Fibroblast of lung (primary cell): ENCODE data around the gene ARMH1. TPM values are rescaled to one million over a fixed set of nuclear protein-coding genes. Genes with fewer than 3 reads are reported as not detected.

Experiments
- DNase-seq, 2 donors: peaks; one replicate each; pipeline versions ENCODE4 v3.0.0 to v3.0.0-alpha.2; 2010; ENCODE audit warnings: low read depth in 2 of 2
- H2AFZ ChIP-seq: 2 replicates; pipeline ENCODE4 v1.5.1; 2012; ENCODE audit warnings: low read length, control low read depth, inconsistent platforms
- H3K27ac ChIP-seq: 2 replicates; pipeline ENCODE4 v1.5.1; 2011; ENCODE audit warnings: low read length, control low read depth; ENCODE audit not compliant: insufficient read depth
- H3K27me3 ChIP-seq: 2 replicates; pipeline ENCODE4 v1.5.1; 2011; ENCODE audit warnings: mild to moderate bottlenecking, low read length; ENCODE audit not compliant: control insufficient read depth, insufficient read depth
- H3K36me3 ChIP-seq: 2 replicates; pipeline ENCODE4 v1.5.1; 2011; ENCODE audit warnings: low read length; ENCODE audit not compliant: control insufficient read depth, insufficient read depth
- H3K4me1 ChIP-seq: 2 replicates; pipeline ENCODE4 v1.5.1; 2011; ENCODE audit warnings: low read length; ENCODE audit not compliant: control insufficient read depth, insufficient read depth; ENCODE audit errors: extremely low read depth
- H3K4me2 ChIP-seq: 2 replicates; pipeline ENCODE4 v1.5.1; 2011; ENCODE audit warnings: low read length, control low read depth; ENCODE audit not compliant: insufficient read depth; ENCODE audit errors: extremely low read depth
- H3K4me3 ChIP-seq, 4 experiments: fragments of 200-600 bp in 1 of 4; sonication (generic) in 1 of 4; replicated peaks in 1 of 4; 2 replicates each; pipeline ENCODE4 v1.5.1; 2011 to 2016; ENCODE audit warnings: low read length in 4 of 4, low read depth in 3 of 4, mild to moderate bottlenecking in 3 of 4, control low read depth in 2 of 4, inconsistent platforms in 1 of 4, mixed read lengths in 1 of 4; ENCODE audit not compliant: insufficient read depth in 1 of 4; ENCODE audit errors: control extremely low read depth in 1 of 4
- H3K79me2 ChIP-seq: 2 replicates; pipeline ENCODE4 v1.5.1; 2012; ENCODE audit warnings: mild to moderate bottlenecking, low read length, inconsistent platforms; ENCODE audit not compliant: control insufficient read depth, insufficient read depth
- H3K9ac ChIP-seq: 2 replicates; pipeline ENCODE4 v1.5.1; 2011; ENCODE audit warnings: mild to moderate bottlenecking, low read length, control low read depth; ENCODE audit not compliant: insufficient read depth
- H3K9me3 ChIP-seq: 2 replicates; pipeline ENCODE4 v1.5.1; 2012; ENCODE audit warnings: low read depth, low read length; ENCODE audit not compliant: control insufficient read depth, insufficient read depth
- H4K20me1 ChIP-seq: 2 replicates; pipeline ENCODE4 v1.5.1; 2011; ENCODE audit warnings: low read length; ENCODE audit not compliant: control insufficient read depth, insufficient read depth; ENCODE audit errors: extremely low read depth
- CTCF ChIP-seq, 2 donors: IDR thresholded peaks in 1 of 2; conservative IDR thresholded peaks in 1 of 2; 1 replicate in 1 of 2; 2 replicates in 1 of 2; pipeline ENCODE4 v1.5.1; 2011 to 2012; ENCODE audit warnings: low read length in 2 of 2, control low read depth in 1 of 2, inconsistent platforms in 1 of 2, low read depth in 1 of 2, mild to moderate bottlenecking in 1 of 2
- EZH2 ChIP-seq: IDR thresholded peaks from 2 replicates; pipeline ENCODE4 v1.5.1; 2012; ENCODE audit warnings: low read length, control low read depth, mild to moderate bottlenecking; ENCODE audit errors: missing control alignments
- polyA plus RNA-seq, 2 donors: library from polyadenylated mRNA; depleted of rRNA in 1 of 2; stranded (reverse) in 1 of 2; unstranded in 1 of 2; fragments of >200 nt; gene quantifications; 2 replicates each; pipeline ENCODE4 v1.2.1, GENCODE V29; 2011 to 2012; ENCODE audit warnings: missing spikeins in 1 of 2
- total RNA-seq: library from RNA; depleted of rRNA; stranded (reverse); fragments of >200 nt; gene quantifications from 2 replicates; pipeline ENCODE4 v1.2.1, GENCODE V29; 2014

ARMH1 gene
- total and polyA plus RNA-seq, 2 donors (not counting 1 experiment from before 2014, with no cell fraction given): 2.4 to 6.4 TPM

GRCh38 chr1:44645476-44646244 lies 28.9 kb upstream of the ARMH1 start:
- peak overlapping the region; percentile 68 for H3K27ac ChIP-seq

DNA sequence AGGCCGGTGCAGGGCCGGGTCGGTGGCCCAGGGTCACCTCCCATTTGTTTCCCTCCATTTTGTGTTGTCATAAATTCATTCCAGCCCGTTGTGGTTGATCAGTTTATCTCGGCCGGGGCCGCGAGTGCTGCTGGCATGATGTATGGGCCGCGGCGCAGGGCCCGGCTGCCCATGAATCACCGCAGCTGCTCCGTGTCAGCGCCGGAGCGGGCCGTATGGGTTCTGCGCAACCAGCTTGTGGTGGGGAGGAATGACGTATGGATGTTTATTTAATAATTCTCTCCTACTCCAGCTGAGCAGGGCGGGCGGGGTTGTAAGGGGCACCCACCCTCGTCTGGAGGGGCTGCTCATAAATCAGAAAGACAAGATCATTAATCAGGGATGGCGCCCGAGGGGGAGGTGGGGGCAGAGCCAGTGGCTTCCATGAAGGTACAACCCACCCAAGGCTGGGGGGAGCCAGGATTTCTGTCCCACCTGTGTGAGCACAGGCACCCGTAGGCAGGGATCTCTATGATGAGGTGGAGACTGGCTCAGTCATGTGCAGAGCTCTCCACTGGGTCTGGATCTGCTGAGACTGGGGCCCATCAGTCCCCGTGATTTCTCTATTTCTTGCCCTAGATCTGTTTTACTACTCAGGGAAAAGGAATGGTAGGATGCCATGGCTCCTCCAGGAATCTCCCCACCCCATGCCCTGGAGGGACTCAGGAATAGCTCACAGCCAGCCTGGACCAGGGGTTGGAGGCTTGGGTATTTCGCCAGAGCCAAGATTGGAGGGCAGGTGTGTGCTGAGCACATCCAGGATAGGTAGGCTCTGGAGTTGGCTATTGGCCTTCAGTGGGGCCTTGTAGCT lies 28.0 kb upstream of the ARMH1 start:
- Histone ChIP-seq H3K4me2 (no peak overlapping the region), H3K27ac (peak overlapping the region; percentile 68), H3K9ac (no peak overlapping the region), H4K20me1 (no peaks in the 10 kb centered on the region), H3K9me3 (no peaks in the 10 kb centered on the region), H3K4me1 (peaks cover 8% of the 10 kb centered on the region), H3K36me3 (peaks cover 30% of the 10 kb centered on the region), H3K79me2 (no peaks in the 10 kb centered on the region), H3K4me3 (no peak overlapping the region), H2AFZ (no peak overlapping the region), H3K27me3 (no peaks in the 10 kb centered on the region)
- TF ChIP-seq EZH2 (no peak), CTCF (conservative IDR thresholded peaks at IDR 0.05 in 1 of 2, IDR thresholded peaks at IDR 0.05 in 1 of 2; ENCODE audit: low read depth in 1 of 2, low read length in 2 of 2) (no peak)
- peak; percentile 62 to 93 for DNase-seq

More at GRCh38 chr1:44645476-44646244, 28.9 kb upstream of the ARMH1 start:
- Histone ChIP-seq H3K27me3 (no peaks in the 10 kb centered on the region), H3K4me1 (peaks cover 8% of the 10 kb centered on the region), H3K79me2 (no peaks in the 10 kb centered on the region), H3K4me2 (peak overlapping the region; percentile 2), H3K9me3 (no peaks in the 10 kb centered on the region), H3K4me3 (peak overlapping the region in 1 of 4 experiments; percentile 10), H4K20me1 (no peaks in the 10 kb centered on the region), H3K9ac (no peak overlapping the region), H3K36me3 (peaks cover 28% of the 10 kb centered on the region), H2AFZ (no peak overlapping the region)
- DNase-seq: peak; percentile 68 to 90
- TF ChIP-seq CTCF (conservative IDR thresholded peaks at IDR 0.05 in 1 of 2, IDR thresholded peaks at IDR 0.05 in 1 of 2; ENCODE audit: low read depth in 1 of 2, low read length in 2 of 2) (no peak), EZH2 (no peak)

DNA sequence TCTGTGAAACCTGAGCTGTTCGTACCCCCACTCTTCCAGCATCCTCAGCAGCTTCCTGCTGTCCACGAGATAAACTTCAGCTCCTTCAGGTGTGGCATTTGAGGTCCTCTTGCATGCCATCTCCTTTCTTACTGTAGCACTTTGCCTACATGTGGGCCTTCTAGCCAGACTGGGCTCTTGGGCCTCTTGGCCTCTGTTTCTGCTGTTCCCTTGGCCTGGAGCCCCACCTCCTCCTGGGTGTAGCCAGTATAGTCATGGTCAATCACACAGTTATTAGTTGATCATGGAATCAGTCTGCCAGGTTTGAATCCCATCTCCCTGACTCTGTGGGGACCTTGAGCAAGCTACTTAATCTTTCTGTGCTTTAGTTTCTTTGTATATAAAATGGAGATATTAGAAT lies 26.6 kb upstream of the ARMH1 start:
- Histone ChIP-seq H3K36me3 (peaks cover 28% of the 10 kb centered on the region), H3K9me3 (no peaks in the 10 kb centered on the region), H3K4me1 (peaks cover 8% of the 10 kb centered on the region), H3K27me3 (no peaks in the 10 kb centered on the region), H3K27ac (no peak overlapping the region), H4K20me1 (no peaks in the 10 kb centered on the region), H3K79me2 (no peaks in the 10 kb centered on the region), H2AFZ (no peak overlapping the region), H3K4me3 (no peak overlapping the region), H3K4me2 (no peak overlapping the region), H3K9ac (no peak overlapping the region)
- TF ChIP-seq EZH2: no peak
- no peak for TF ChIP-seq CTCF (conservative IDR thresholded peaks at IDR 0.05 in 1 of 2, IDR thresholded peaks at IDR 0.05 in 1 of 2; ENCODE audit: low read depth in 1 of 2, low read length in 2 of 2)
- DNase-seq: no peak
